GM20000 (cell line): ENCODE measurements around the gene ZXDC.

Source experiments
- DNase-seq: peaks from one replicate; pipeline ENCODE4 v3.0.0; 2012; ENCODE audit warnings: low spot score
- TF ChIP-seq, protein P1 (sequence below): IDR thresholded peaks from 2 replicates; pipeline ENCODE4 v1.5.1; 2012; ENCODE audit warnings: mild to moderate bottlenecking, control low read depth; ENCODE audit errors: extremely low read depth, missing control alignments

Gene ZXDC

DNA sequence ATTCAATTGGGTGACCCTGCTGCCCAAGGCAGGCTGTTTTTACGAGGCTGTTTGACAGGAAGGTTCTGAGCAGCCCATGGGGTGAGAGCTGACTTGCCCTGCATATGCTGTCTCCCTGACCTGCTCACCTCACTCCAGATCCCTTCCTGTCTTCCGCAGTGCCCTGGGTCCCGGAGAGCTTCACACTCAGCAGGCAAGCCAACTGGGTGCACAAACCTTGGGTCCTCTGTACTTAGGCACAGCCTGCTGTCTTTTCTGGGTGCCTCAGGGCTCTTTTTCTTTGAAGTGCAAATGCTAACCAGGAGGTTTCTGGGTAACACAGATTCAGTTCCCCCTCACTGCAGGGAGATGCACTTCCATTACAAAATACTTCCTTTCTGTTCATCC lies 32.8 kb downstream of the ZXDC start:
- TF ChIP-seq, protein P1, sequence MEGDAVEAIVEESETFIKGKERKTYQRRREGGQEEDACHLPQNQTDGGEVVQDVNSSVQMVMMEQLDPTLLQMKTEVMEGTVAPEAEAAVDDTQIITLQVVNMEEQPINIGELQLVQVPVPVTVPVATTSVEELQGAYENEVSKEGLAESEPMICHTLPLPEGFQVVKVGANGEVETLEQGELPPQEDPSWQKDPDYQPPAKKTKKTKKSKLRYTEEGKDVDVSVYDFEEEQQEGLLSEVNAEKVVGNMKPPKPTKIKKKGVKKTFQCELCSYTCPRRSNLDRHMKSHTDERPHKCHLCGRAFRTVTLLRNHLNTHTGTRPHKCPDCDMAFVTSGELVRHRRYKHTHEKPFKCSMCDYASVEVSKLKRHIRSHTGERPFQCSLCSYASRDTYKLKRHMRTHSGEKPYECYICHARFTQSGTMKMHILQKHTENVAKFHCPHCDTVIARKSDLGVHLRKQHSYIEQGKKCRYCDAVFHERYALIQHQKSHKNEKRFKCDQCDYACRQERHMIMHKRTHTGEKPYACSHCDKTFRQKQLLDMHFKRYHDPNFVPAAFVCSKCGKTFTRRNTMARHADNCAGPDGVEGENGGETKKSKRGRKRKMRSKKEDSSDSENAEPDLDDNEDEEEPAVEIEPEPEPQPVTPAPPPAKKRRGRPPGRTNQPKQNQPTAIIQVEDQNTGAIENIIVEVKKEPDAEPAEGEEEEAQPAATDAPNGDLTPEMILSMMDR: no peak
- no peak for DNase-seq

DNA sequence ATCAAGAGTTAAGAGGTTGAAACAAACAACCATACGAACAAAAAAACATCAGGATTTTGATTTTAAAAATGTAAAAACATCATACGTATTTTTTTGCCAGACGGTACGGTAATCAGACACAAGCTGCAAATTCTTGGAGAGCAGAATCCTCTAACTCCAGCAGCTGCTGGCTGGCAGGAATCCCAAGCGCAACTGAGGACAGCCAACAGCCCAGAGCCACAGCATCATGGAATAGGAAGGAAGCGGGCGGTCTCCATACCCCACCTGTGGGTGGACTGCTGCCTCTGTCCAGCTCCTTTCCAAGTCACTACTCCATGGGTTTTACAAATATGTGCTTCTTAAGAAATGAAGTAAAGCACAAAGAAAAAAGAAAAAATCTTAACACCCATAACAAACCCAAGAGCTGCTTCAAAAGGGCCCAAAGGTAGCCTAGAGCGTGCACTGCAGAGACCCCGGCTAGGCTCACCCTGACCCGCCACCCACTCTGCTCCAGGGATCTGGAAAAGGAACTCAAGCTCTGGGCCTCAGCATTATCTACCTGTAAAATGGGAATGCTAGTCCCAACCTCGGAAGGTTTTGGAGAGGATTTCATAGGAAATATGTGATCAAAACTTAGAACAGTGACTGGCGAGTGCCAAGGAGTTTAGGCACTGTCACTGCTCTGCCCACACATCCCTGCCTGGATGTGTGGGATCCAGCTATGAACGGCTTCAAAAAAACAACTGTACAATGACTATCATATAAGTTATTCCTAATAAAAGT lies 33.4 kb downstream of the ZXDC start:
- TF ChIP-seq, protein P1: no peak
- no peak for DNase-seq

DNA sequence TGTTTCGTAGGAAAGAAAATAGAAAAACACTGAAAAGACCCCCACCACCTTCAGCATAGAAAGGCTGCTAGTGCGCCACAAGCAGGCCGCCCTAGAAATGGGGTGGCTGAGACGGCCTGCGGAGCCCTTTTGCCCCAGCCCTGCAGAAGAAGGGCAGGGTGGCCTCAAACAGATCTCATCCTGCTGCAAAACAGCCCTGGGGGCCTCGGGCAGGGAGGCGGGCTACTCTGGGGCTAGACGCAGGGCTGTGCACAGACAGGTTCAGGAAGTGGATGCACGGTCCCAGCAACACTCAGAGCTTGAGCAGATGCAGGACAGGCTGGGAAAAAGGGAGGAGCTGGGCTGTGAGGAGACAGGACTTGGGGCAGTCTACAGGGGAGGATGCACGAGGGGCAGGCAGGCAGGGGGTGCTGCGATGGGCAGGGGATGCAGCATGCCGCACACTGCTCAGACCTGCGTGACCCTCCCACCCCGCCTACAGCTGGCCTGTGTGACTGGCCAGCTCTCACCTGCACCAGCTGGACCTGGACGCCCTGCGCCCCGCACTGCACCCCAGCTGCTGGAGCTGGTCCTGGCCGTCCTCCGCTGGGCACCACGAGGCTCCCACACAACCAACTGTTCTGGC lies 34.3 kb downstream of the ZXDC start:
- no peak for DNase-seq
- TF ChIP-seq, protein P1: no peak

DNA sequence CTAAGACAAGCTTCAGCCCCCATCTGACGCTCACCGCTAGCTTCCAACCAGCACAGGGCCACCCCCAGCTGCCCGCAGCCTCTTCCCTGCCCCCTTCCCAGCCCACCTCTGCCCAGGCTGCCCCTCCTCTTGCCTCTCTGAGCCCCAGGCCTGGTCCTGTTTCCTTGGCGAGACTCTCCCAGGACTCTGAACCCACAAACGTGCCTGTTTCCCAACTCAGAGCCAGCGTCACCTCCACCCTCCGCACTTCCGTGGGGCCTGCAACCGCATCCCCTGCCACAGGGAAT lies 35.0 kb downstream of the ZXDC start:
- DNase-seq: no peak
- TF ChIP-seq, protein P1: no peak

DNA sequence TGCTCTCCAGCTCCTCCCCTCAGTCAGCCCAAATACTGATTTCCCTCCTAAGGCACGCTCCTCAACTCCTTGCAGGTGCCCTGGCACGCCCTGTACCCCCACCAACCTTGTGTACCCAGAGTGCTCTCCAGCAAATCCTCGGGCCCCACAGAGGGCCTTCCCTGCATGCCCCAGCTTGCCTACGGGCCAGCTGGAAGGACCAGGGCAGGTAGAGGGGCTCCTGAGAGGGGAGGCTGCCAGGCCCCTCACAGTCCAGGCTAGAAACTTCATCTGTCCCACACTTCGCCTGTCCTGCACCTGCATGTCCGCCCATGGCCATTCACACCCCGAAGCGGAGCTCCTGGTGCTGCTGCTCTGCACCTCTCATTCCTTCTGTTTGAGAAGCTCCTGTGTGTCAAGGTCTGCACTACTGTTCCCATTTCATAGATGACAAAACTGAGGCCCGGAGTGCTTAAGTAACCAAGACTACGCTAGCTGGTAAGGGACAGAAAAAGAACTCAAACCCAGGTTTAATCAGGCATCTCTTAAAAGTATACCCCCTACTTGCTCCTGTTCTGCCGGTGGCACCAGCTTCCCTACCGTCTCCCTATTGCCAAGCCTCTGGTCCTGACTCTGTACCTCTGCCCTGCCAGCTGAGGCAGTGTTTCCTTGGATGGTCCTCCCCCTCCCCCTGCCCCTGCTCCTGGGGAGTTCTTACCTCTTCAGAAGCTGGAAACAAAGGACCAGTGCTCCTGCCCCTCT lies 35.6 kb downstream of the ZXDC start:
- DNase-seq: no peak
- TF ChIP-seq, protein P1: no peak

DNA sequence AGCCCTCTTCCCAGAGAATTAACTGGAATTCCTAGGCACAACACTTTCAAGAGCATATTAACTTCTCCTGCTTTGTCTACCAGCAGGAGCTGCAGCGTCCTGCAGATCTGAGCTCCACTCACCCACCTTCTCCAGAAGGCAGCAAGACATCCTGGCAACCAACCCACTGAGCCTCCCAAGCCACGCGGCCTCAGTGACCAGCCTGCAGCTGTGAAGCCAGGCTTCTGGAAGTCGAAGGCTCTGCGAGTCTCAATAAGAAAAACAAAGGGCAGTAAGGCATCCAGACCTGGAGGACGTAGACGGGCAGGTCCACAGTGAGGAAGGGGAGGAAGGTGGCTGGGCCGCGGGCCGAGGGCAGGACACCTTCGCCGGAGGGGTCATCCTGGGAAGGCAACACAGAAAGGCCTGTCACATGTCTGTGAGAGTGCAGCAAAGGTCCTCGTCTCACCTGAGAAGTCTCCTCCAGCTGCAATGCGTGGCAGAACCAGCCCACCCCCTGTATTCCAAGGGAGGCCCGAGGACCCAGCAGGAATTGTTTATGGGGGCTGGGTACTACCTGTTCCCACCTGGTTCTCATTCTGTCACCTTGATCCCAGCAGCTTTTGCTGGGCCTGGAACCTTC lies 36.2 kb downstream of the ZXDC start:
- TF ChIP-seq, protein P1: no peak
- DNase-seq: no peak

DNA sequence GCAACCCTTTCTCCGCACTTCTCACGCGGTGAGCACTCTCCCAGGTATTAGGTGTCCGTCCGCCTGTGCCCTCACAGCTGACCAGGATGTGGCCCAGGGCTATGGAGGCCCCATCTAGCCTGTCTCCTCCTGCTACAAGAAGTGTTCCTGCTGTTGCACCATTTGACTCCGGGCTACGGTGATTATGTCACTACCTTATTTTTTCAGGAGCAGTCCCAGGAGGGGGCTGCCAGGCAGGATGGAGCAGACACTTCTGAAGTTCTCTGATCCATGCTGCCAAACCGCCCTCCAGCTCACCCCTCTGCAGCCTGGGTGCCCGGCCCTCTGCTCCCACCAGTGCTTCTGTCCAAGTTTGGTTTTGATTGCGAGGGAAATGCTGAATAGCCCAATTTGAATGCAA lies 36.9 kb downstream of the ZXDC start:
- no peak for DNase-seq
- TF ChIP-seq, protein P1: no peak
